GM12878 (cell line): ENCODE measurements around the gene HINT2. TPM values are rescaled to one million over a fixed set of nuclear protein-coding genes. Genes with fewer than 3 reads are reported as not detected.

Experiments
- ATAC-seq: fragments of 200-7000 bp; cut with Tn5 transposase; 3 replicates; pipeline ENCODE4 v1.9.1; 2020; ENCODE audit warnings: mild to moderate bottlenecking, moderate library complexity
- BruUV-seq: library from RNA; stranded (reverse); fragments of 400-500 nt; replicated peaks from 2 replicates; lab custom pipeline; 2021; lab: Mats Ljungman, UMichigan
- CTCF ChIA-PET: fragments of 300-600 bp; sonication (Branson Sonifier 250); formaldehyde crosslinking; extraction: SDS; loops from one replicate; lab custom pipeline; 2021; ENCODE audit warnings: inconsistent platforms; lab: Yijun Ruan, JAX
- POLR2A ChIA-PET: fragments of 350-600 bp; formaldehyde crosslinking; extraction: SDS; loops from one replicate; lab custom pipeline; 2021; ENCODE audit warnings: inconsistent platforms; lab: Charles Lee
- RAD21 ChIA-PET: fragments of 300-600 bp; sonication (Branson Sonifier 250); formaldehyde crosslinking; loops from one replicate; lab custom pipeline; 2023; ENCODE audit warnings: antibody characterized with exemption; ENCODE audit not compliant: unreplicated experiment; lab: Charles Lee
- SMC1A ChIA-PET: fragments of 300-600 bp; sonication (Branson Sonifier 250); formaldehyde crosslinking; loops from one replicate; lab custom pipeline; 2023; ENCODE audit not compliant: unreplicated experiment, uncharacterized antibody; lab: Charles Lee
- DNase-seq: peaks from one replicate; pipeline ENCODE4 v3.0.0-alpha.2; 2011; ENCODE audit warnings: low read depth, low spot score
- FAIRE-seq: peaks from 3 replicates; lab custom pipeline; 2011; peaks lifted over from hg19 to GRCh38; lab: Jason Lieb, UNC
- H2AFZ ChIP-seq: 2 replicates; pipeline ENCODE4 v1.6.0; 2011; ENCODE audit warnings: low read depth, low read length, control low read depth; ENCODE audit not compliant: control insufficient read depth
- H3K27ac ChIP-seq: 2 replicates; pipeline ENCODE4 v1.5.1; 2011; ENCODE audit warnings: control low read depth; ENCODE audit not compliant: control insufficient read depth, insufficient read depth
- H3K27me3 ChIP-seq, 2 experiments: replicated peaks in 1 of 2; 2 replicates each; pipeline versions ENCODE4 v1.6.0 to v1.6.1; 2011; ENCODE audit warnings: low read length in 1 of 2; ENCODE audit not compliant: control insufficient read depth in 2 of 2, insufficient read depth in 2 of 2
- H3K36me3 ChIP-seq, 2 experiments: 2 replicates each; pipeline ENCODE4 v1.5.1; 2011; ENCODE audit warnings: low read length in 1 of 2; ENCODE audit not compliant: control insufficient read depth in 2 of 2, insufficient read depth in 2 of 2
- H3K4me1 ChIP-seq: 2 replicates; pipeline ENCODE4 v1.6.1; 2011; ENCODE audit warnings: mild to moderate bottlenecking, low read length, moderate library complexity, mixed read lengths; ENCODE audit not compliant: control insufficient read depth, insufficient read depth
- H3K4me2 ChIP-seq: 2 replicates; pipeline ENCODE4 v1.6.0; 2011; ENCODE audit warnings: control low read depth; ENCODE audit not compliant: control insufficient read depth, insufficient read depth
- H3K4me3 ChIP-seq: fragments of 200-600 bp; sonication (generic); 2 replicates; pipeline ENCODE4 v1.5.1; 2016
- H3K79me2 ChIP-seq: 2 replicates; pipeline ENCODE4 v1.6.0; 2011; ENCODE audit warnings: low read length; ENCODE audit not compliant: control insufficient read depth, insufficient read depth
- H3K9ac ChIP-seq: 2 replicates; pipeline ENCODE4 v1.8.0; 2011; ENCODE audit warnings: low read length, control low read depth, mixed read lengths; ENCODE audit not compliant: control insufficient read depth, insufficient read depth
- H3K9me3 ChIP-seq: replicated peaks from 3 replicates; pipeline ENCODE4 v1.5.1; 2011; ENCODE audit warnings: mild to moderate bottlenecking, low read length; ENCODE audit not compliant: control insufficient read depth, insufficient read depth
- H4K20me1 ChIP-seq: 2 replicates; pipeline ENCODE4 v1.6.0; 2011; ENCODE audit not compliant: control insufficient read depth, insufficient read depth
- CHD4 ChIP-seq: fragments of 200-600 bp; sonication (generic); IDR thresholded peaks from 2 replicates; pipeline ENCODE4 v1.6.1; 2016; ENCODE audit warnings: mild to moderate bottlenecking
- KAT2A ChIP-seq: conservative IDR thresholded peaks from 2 replicates; pipeline ENCODE4 v1.6.1; 2011; ENCODE audit warnings: low read depth, low read length; ENCODE audit not compliant: control insufficient read depth
- KDM1A ChIP-seq: fragments of 200-600 bp; sonication (generic); IDR thresholded peaks from 2 replicates; pipeline ENCODE4 v1.6.1; 2016; ENCODE audit warnings: borderline replicate concordance
- SRF ChIP-seq, 2 experiments: IDR thresholded peaks; 2 replicates each; pipeline ENCODE4 v1.6.1; 2011; ENCODE audit warnings: low read depth in 2 of 2, low read length in 2 of 2, mild to moderate bottlenecking in 1 of 2, moderate library complexity in 1 of 2
- STAT3 ChIP-seq: IDR thresholded peaks from 2 replicates; pipeline ENCODE4 v1.6.1; 2011; ENCODE audit warnings: low read depth, low read length, improper control_type of control experiment
- TARDBP ChIP-seq: IDR thresholded peaks from 2 replicates; pipeline ENCODE4 v1.6.1; 2016; ENCODE audit warnings: borderline replicate concordance
- YY1 ChIP-seq: IDR thresholded peaks from 2 replicates; pipeline ENCODE4 v1.6.1; 2011; ENCODE audit warnings: low read depth, mild to moderate bottlenecking, low read length
- ZNF274 ChIP-seq: IDR thresholded peaks from one replicate; pipeline ENCODE4 v1.8.0; 2011; ENCODE audit not compliant: insufficient read length, insufficient read depth
- WGBS: methylation state at CpG from one replicate; pipeline ENCODE4 v1.1.6; 2016; ENCODE audit warnings: low lambda C conversion rate; ENCODE audit not compliant: insufficient replicate concordance, insufficient coverage; ENCODE audit errors: missing lambda C conversion rate; 5-methylcytosine and 5-hydroxymethylcytosine counted together
- in situ Hi-C: fragments of 300-500 bp; cut with MboI; formaldehyde crosslinking; loops from 9 replicates; pipeline ENCODE4 v1.14.3; 2018; ENCODE audit warnings: mixed read lengths
- intact Hi-C: fragments of 100-400 bp; cut with micrococcal nuclease; formaldehyde crosslinking; loops from one replicate; pipeline ENCODE4 v1.14.2; 2022; ENCODE audit not compliant: unreplicated experiment
- polyA plus RNA-seq, 11 experiments: library from polyadenylated mRNA; depleted of rRNA in 4 of 11; unstranded in 6 of 11; stranded (reverse) in 5 of 11; fragments of >200 nt; fragmentation: Nextera tagmentation in 4 of 11; fragmentation: Illumina TruSeq in 1 of 11; extraction: Ambion mirVana in 4 of 11; extraction: Trizol in 1 of 11; gene quantifications; 1 replicate in 1 of 11; 2 replicates in 10 of 11; pipeline versions ENCODE4 v1.2.1 to v1.2.3, GENCODE V29; 2011 to 2016; ENCODE audit warnings: inconsistent platforms in 2 of 11, missing spikeins in 2 of 11, low read depth in 1 of 11
- total RNA-seq, 4 experiments: library from RNA; depleted of rRNA in 3 of 4; stranded (reverse); fragments of >200 nt in 3 of 4; fragmentation: Illumina TruSeq in 1 of 4; extraction: Trizol in 1 of 4; gene quantifications; 2 replicates each; pipeline versions ENCODE4 v1.2.1 to v1.2.3, GENCODE V29; 2013 to 2021
- TF ChIP-seq, protein P1 (sequence below): fragments of 450-650 bp; conservative IDR thresholded peaks from 2 replicates; pipeline ENCODE4 v1.6.1; 2017; ENCODE audit warnings: mild to moderate bottlenecking, moderate library complexity
- TF ChIP-seq, protein P2 (sequence below): fragments of 450-650 bp; formaldehyde crosslinking; IDR thresholded peaks from 2 replicates; pipeline ENCODE4 v1.5.0; 2022; ENCODE audit warnings: mild to moderate bottlenecking, missing genetic modification characterization

The HINT2 gene
- total and polyA plus RNA-seq, 10 of the 15 experiments (the other 5 are each of a cell fraction or from before 2014, with no cell fraction given), result 12.1 to 144 (median 51.7) TPM

DNA sequence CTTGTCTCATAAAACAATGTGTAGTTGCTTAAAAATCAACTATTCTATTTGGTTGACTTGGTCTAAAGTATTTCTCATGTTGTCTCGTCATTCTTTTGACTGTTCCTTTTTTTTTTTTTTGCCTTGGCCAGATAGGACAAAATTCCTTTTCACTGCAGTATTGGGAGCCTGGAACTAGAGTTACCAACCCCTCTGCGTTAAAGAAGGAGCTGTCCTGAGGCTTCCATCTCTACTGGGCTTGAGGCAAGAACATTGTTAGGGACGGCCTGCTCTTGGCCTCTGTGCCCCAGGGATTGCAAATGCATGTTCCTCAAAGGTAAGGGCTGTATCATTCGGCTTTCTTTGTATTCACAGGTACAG lies 24.8 kb downstream of the HINT2 start:
- H3K4me3 ChIP-seq, result no peak overlapping the region
- SMC1A ChIA-PET, result interaction anchor here (0.8 to 3.1 kb wide), 14 partner anchors 12 to 143 kb away, joined by 3 to 26 read pairs (median 3); partner anchors contain the start of gene SPAG8
- FAIRE-seq (no peak), DNase-seq (no peak), ATAC-seq (no peak; the same call in 2 of the 3 replicates)
- POLR2A ChIA-PET, result interaction anchor here (1.3 kb wide), 1 partner anchor 36 kb away, joined by 3 read pairs; no protein-coding TSS in a partner anchor
- no peaks in the 10 kb centered on the region for H3K4me1 ChIP-seq
- CTCF ChIA-PET, result interaction anchor here (0.6 to 5.1 kb wide), 45 partner anchors 9 to 851 kb away, joined by 3 to 101 read pairs (median 5); partner anchors contain the start of genes CCDC107, HINT2, RMRP and SPAG8
- H3K27ac ChIP-seq, result no peak overlapping the region
- 25% methylated on average over 4 of the region's 4 CpGs for WGBS
- H2AFZ ChIP-seq, result no peak overlapping the region
- no peaks in the 10 kb centered on the region; the same call in 1 of the 2 replicates for H4K20me1 ChIP-seq
- RAD21 ChIA-PET, result interaction anchor here (0.8 to 2.2 kb wide), 17 partner anchors 21 to 186 kb away, joined by 3 to 26 read pairs (median 5); partner anchors contain the start of genes CCDC107, RMRP and SPAG8
- H3K9ac ChIP-seq, result no peak overlapping the region
- intact Hi-C loops (loop anchor here (1.0 to 2.0 kb wide), 3 partner anchors 25 to 92 kb away; partner anchors contain the start of gene HINT2), in situ Hi-C loops (no loop called here)
- BruUV-seq, result no TSS peak
- H3K36me3 ChIP-seq, result peaks cover 2 to 6% of the 10 kb centered on the region in 2 experiments
- no peak overlapping the region for H3K4me2 ChIP-seq
- TF ChIP-seq, protein P1, sequence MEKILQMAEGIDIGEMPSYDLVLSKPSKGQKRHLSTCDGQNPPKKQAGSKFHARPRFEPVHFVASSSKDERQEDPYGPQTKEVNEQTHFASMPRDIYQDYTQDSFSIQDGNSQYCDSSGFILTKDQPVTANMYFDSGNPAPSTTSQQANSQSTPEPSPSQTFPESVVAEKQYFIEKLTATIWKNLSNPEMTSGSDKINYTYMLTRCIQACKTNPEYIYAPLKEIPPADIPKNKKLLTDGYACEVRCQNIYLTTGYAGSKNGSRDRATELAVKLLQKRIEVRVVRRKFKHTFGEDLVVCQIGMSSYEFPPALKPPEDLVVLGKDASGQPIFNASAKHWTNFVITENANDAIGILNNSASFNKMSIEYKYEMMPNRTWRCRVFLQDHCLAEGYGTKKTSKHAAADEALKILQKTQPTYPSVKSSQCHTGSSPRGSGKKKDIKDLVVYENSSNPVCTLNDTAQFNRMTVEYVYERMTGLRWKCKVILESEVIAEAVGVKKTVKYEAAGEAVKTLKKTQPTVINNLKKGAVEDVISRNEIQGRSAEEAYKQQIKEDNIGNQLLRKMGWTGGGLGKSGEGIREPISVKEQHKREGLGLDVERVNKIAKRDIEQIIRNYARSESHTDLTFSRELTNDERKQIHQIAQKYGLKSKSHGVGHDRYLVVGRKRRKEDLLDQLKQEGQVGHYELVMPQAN, result no peak
- TF ChIP-seq TARDBP, result no peak
- no peaks in the 10 kb centered on the region for H3K79me2 ChIP-seq
- H3K27me3 ChIP-seq, result no peaks in the 10 kb centered on the region
- H3K9me3 ChIP-seq, result no peaks in the 10 kb centered on the region

DNA sequence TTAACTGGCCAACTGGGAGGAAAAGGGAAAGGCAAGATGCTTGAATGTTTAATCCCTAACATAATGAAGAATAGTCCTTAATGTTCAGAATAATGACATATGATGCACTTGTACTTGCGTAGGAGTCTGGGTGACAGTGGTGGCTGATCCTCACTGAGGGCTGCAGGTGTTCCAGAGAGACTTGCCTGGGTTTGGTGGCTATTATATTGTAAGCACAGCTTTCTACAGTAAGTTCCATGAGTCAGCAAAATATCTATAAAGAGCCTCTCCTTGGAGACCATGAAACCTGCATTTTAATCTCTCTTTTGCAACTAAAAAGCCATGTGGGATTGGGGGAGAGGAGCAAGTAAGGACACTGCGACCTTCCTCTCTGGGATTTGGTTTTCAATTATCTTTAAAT lies 25.3 kb downstream of the HINT2 start:
- no peaks in the 10 kb centered on the region for H3K9me3 ChIP-seq
- no peak overlapping the region for H3K27ac ChIP-seq
- SMC1A ChIA-PET, result interaction anchor here (0.8 to 3.1 kb wide), 15 partner anchors 11 to 142 kb away, joined by 3 to 26 read pairs (median 3); partner anchors contain the start of gene SPAG8
- no peak overlapping the region for H3K4me2 ChIP-seq
- 100% methylated on average over 2 of the region's 2 CpGs for WGBS
- CTCF ChIA-PET, result interaction anchor here (0.9 to 5.1 kb wide), 41 partner anchors 9 to 234 kb away, joined by 3 to 101 read pairs (median 5); partner anchors contain the start of genes GBA2, HINT2, RGP1 and SPAG8
- no peak overlapping the region for H2AFZ ChIP-seq
- ATAC-seq (no peak), FAIRE-seq (no peak), DNase-seq (no peak)
- no peak overlapping the region for H3K4me3 ChIP-seq
- H3K4me1 ChIP-seq, result no peaks in the 10 kb centered on the region
- no peak overlapping the region for H3K9ac ChIP-seq
- peaks cover 2 to 6% of the 10 kb centered on the region in 2 experiments for H3K36me3 ChIP-seq
- intact Hi-C loops (no loop called here), in situ Hi-C loops (loop anchor here (5.0 kb wide), 1 partner anchor 93 kb away; no protein-coding TSS in a partner anchor)
- H3K27me3 ChIP-seq, result no peaks in the 10 kb centered on the region
- H4K20me1 ChIP-seq, result no peaks in the 10 kb centered on the region; the same call in 1 of the 2 replicates
- RAD21 ChIA-PET, result interaction anchor here (0.6 to 2.2 kb wide), 17 partner anchors 22 to 186 kb away, joined by 3 to 26 read pairs (median 5); partner anchors contain the start of gene SPAG8
- H3K79me2 ChIP-seq, result no peaks in the 10 kb centered on the region
- no TSS peak for BruUV-seq
- POLR2A ChIA-PET, result interaction anchor here (1.3 kb wide), 1 partner anchor 37 kb away, joined by 3 read pairs; no protein-coding TSS in a partner anchor
- TF ChIP-seq YY1 (no peak), CHD4 (no peak), SRF (IDR thresholded peaks at IDR 0.05; ENCODE audit: low read depth in 2 of 2, low read length in 2 of 2) (no peak), STAT3 (no peak), ZNF274 (no peak), KAT2A (no peak), KDM1A (no peak)
- TF ChIP-seq, protein P2, sequence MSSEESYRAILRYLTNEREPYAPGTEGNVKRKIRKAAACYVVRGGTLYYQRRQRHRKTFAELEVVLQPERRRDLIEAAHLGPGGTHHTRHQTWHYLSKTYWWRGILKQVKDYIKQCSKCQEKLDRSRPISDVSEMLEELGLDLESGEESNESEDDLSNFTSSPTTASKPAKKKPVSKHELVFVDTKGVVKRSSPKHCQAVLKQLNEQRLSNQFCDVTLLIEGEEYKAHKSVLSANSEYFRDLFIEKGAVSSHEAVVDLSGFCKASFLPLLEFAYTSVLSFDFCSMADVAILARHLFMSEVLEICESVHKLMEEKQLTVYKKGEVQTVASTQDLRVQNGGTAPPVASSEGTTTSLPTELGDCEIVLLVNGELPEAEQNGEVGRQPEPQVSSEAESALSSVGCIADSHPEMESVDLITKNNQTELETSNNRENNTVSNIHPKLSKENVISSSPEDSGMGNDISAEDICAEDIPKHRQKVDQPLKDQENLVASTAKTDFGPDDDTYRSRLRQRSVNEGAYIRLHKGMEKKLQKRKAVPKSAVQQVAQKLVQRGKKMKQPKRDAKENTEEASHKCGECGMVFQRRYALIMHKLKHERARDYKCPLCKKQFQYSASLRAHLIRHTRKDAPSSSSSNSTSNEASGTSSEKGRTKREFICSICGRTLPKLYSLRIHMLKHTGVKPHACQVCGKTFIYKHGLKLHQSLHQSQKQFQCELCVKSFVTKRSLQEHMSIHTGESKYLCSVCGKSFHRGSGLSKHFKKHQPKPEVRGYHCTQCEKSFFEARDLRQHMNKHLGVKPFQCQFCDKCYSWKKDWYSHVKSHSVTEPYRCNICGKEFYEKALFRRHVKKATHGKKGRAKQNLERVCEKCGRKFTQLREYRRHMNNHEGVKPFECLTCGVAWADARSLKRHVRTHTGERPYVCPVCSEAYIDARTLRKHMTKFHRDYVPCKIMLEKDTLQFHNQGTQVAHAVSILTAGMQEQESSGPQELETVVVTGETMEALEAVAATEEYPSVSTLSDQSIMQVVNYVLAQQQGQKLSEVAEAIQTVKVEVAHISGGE (CRISPR knock-in tag), result no peak
